Stimulated activated CD8-positive, alpha-beta memory T cell treated with anti-CD3 and anti-CD28 coated beads, Interleukin-7, amount 100 ng/mL, for 48 hours (primary cell): ENCODE measurements around the gene MAP3K6.

Experiments
- DNase-seq, 2 donors: peaks; one replicate each; pipeline ENCODE4 v3.0.0-alpha.2; 2020; ENCODE audit warnings: low read depth in 1 of 2; ENCODE audit errors: extremely low read depth in 1 of 2

Gene MAP3K6

DNA sequence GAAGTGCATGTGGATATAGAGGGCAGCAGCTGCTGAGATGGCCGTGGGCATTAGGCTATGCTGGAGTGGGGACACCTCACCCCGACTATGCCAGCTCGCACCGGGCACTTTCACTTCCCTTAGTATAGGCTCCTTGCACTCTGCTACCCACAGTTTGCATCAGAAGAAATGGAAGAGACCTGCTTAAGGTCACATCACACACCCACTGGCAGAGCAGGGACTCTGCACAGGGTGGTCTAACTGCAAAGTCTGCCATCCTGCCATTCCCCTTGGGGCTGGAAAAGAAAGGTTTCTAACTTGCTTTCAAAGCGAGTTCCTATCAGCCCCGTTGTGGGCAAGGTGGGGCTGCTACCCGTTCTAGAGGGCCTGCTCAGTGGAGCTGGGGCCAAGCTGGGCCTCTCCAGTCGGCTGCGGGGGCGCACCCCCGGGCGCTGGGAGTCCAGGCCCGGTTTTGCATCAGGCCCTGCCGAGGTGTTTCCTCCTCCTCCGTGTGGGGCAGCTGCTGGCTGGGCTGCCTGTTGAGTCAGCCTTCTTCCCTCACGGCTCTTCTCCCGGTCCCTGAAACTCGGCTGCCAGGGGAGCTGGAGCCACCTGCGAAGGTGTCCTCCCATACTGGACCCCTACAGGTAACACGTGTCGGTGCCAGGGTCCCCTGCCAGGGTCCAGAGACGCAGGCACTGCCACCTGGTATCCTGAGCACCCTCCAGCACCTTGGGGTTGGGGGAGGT lies 25.1 kb downstream of the MAP3K6 start, which contains the start of gene SYTL1:
Gene SYTL1 (plus strand): TSS at position 498 of the 728 bp plus-strand sequence. CDS start 3,313 bp downstream, outside the sequence.
- DNase-seq: peak in 1 of 2 donors; percentile 56

DNA sequence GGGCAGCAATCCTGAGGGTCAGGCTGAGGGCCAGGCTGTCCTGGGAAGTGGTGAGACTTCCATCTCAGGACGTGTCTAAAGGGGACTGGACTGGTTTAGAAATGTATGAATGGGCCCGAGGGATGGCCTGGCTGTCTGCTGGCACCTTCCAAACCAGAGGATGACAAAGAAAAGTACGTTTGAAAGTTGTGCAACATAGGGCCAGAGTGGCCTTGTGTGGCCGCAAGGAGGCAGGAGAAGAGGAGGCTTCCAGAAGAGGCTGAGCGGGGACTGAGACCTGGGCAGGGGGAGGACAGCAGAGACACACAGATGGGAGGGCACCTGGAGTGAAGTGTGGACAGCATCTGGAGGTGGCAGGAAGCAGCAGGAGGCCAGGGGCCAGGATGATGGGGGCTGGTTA lies 27.5 kb downstream of the MAP3K6 start:
- DNase-seq: no peak

DNA sequence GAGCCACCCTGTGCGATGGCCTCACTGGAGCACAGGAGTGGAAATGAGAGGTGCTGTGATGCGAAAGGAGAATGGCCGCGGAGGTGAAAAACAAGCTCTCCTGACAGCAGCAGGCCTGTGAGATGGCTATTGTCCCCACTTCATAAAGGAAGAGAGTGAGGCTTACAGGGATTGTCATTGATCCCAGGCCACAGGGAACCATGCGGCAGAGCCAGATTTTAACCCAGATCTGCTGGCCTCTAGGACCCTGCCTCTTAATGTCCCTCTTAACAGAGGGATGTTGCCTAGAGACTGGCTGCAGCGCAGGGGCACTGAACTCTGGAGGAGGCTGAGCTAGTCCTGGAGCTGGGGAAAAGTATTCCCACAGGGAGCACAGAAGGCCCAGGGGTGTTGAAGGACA lies 28.0 kb downstream of the MAP3K6 start:
- DNase-seq: no peak

DNA sequence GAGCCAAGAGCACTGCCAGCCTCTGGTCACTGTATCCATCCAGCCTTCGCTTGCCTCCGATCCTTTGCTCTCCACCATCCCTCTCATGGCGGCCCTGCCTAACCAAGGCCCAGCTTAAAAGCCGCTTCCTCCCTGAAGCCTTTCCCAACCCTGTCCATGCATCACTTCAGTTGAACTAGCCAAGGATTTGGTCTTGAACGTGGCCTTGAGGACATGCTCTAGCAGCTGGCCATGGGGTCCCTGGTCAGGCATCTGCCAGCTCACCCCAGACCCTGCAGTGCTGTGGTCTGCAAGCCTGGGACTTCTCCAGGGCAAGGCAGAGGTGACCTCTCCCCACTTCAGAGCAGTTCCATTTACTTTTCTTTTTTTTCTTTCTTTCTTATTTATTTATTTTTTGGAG lies 30.0 kb downstream of the MAP3K6 start:
- DNase-seq: no peak

DNA sequence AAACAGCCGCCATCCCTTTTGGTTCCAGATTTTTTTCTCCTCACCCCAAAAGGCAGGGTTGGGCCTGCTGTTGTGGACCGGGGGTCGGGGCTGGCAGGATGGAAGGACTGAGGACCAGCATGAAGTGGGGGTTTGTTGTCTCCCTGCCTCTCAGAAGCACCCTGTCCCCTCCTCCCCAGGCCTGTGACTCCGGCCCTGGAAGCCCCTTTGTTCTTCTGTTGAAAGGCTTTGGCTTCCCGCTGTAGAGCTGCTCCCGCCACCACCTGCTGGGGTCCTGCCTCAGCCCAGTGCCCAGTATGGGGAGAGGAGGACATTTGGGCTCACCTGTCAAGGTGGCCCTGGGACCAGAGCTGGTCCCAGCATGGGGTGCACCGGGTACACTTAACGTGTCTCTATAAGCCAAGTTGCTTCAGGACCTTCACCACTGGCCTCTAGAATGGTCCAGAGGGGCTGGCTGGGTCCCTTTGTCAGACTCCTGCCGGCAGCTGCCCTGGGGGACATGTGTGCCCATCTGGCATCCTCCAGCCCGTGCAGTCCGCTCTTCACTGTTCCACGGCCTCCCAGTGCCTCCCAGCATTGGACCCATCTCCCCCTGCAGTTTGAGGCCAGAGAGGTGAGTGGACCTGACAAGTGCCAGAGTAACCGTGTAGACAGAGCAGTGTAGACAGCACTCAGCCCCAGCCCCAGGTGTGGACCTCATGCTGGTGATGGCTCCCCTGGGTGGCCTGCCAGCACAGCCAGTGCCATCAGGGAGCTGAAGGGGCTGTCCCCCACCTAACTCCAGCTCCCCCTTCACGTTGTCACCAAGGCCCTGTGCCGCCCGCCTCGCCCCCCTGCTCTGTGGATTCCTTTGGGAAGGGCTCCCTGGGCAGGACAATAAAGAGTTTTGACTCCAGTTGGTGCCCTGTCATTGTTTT lies 31.0 kb downstream of the MAP3K6 start:
- DNase-seq: no peak

DNA sequence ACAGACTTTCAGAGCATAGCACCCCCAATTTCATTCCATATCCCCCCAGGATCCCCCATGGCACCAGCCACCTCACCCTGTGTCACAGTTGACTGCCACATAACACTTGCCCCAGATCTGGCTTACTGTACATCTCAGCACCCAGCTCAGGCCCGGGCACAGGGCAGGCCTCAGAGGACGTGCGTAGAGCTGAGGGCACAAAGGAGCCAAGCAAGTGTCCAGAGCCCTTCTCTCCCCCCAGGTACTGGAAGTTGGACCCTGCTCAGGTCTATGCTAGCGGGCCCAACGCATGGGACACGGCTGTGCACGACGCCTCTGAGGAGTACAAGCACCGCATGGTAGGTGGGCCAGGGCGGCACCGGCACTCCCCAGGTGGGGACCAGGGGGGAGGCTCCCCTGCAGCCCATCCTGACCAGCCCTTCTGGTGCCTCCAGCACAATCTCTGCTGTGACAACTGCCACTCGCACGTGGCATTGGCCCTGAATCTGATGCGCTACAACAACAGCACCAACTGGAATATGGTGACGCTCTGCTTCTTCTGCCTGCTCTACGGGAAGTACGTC lies 33.0 kb downstream of the MAP3K6 start:
- no peak for DNase-seq

DNA sequence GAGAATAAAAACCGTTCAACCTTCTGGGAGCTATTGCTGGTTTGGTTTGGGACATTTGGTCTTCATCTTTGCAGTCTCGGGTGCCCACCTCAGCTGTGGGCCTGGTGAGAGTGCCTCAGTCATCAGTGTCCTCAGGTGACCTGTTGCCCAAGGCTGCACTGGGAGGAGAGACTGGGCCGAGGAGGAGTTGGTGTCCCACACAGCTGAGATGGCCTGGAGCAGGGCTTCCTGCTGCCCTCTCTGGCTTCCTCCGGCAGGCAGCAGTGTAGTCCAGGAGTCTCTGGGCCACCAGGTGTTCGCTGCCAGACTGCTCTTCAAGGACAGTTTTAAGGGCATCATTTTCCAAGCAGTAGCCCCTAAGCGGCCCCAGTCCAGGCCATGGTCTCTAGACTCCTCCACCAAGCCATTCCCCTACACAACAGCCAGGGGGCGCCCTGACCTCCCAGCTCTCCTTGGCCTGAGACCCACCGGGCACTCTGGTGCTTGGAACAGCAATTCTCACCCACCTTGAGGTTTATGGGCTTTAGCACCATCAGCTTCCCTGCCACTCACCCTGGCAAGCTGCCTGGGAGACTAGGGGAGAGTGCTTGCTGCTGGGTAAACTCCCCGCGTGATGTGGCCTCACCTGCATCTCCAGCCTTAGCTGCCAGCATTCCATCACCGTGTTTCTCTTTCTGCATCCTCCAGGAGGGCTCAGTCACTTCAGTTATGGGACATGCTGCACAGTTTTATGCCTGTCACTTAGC lies 34.1 kb downstream of the MAP3K6 start:
- no peak for DNase-seq

DNA sequence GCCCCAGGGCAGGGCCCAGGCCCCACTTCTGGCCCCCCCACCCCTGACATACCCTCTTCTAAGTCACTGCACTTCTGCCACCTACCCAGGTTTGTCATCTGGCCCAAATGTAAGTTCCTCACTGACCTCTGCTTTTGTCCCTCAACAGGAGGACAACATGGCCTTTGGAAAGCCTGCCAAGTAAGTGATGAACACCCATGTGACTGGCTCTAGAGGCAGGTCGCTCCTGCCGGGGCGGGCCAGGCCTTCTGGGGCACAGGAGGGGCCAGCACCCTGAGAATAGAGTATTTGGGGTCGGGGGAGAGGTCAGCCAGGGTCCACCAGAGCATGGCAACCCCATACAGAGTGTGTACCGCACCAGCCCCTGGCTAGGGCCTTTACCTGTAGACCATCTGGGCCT lies 34.8 kb downstream of the MAP3K6 start:
- no peak for DNase-seq

DNA sequence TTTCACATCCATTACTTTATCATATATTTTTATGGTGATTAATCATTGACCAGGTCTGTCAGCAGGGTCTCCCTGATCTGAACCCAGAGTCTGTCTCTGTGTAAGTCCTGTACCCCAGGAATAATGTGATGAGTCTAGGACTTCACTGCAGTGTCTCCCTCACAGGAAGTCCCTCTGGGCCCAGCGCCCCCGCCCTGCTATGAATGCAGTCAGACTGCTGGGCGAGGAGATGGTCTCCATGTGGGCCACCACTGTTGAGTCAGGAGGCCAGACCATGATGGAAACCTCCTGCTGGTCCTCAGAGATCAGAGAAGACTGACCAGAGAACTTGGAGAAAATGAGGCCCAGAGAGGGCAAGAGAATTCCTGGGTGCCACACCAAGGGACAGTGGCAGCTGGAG lies 35.3 kb downstream of the MAP3K6 start:
- no peak for DNase-seq

DNA sequence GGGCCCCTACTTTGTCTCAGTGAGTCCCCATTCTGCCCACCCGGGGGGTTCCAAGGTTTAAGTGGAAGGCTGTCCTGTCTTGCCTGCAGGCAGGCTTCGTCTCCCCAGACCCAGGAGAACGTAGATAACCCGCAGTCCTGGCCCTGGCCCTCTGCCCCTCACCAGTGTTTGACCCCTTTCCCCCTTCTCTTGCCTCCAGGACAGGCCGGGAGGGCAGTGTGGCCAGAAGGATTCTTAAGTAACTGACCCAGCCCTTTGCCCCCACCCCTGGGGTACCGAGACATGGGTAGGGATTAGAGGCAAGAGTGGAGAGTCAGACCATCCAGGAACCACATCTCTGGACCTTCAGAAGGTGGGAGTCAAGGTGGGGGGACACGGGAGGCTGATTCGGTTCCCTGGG lies 36.0 kb downstream of the MAP3K6 start:
- DNase-seq: no peak

DNA sequence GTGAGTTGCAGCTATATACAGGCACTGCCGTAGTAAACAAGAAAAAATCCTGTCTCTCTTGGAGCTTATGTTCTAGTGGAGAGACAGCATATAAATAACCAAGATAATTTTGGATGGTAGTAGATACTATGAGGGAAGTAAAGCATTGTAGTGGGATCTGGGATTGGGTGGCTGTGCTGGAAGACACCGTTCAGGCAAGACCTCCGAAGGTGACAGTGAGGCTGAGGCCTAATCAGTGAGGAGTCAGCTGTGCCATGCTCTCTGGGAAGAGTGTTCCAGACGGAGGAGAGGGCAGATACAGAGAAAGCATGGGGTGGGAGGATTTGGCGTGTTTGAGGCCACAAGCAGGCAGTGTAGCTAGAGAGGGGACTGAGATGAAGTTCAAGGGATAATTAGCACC lies 38.8 kb downstream of the MAP3K6 start:
- DNase-seq: no peak

DNA sequence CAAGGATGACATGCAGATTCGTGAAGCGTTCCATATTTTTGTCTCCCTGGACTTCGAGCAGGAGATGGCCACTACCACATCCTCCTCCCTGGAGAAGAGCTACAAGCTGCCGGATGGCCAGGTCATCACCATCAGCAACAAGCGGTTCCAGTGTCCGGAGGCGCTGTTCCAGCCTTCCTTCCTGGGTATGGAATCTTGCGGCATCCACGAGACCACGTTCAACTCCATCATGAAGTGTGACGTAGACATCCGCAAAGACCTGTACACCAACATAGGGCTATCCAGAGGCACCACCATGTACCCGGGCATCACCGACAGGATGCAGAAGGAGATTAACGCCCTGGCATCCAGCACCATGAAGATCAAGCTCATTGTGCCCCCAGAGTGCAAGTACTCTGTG lies 41.5 kb downstream of the MAP3K6 start:
- DNase-seq: no peak

DNA sequence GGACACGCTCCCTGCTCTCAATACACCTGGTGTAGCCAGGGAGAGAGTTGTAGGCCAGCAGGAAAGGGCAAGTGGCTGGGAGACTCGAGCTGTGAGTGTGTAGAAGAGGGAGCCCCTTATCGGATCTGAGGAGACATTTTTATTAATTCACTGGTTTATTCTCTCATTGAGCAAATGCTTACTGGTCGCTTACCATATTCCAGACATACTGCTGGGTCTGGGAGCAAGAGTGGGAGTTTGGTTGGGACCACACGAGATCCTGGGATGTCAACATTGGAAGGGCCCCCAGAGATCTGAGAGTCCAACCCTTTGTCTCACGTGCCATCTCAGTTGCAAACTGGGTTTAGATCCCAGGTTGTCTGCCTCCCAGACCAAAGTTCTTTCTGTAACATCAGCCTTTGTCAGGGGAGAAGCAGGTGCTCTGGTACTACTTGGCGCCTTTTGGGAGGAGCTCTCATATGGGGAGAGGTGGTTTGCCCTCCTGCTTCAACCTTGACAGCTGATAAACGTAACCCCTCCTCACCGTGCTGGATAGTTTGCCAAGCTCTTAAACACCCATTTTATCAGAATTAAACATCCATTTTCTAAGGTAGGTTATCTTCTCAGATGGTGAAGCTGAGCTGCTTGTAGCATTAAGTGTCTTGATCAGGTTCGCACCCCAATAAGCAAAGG lies 44.1 kb downstream of the MAP3K6 start:
- DNase-seq: no peak

DNA sequence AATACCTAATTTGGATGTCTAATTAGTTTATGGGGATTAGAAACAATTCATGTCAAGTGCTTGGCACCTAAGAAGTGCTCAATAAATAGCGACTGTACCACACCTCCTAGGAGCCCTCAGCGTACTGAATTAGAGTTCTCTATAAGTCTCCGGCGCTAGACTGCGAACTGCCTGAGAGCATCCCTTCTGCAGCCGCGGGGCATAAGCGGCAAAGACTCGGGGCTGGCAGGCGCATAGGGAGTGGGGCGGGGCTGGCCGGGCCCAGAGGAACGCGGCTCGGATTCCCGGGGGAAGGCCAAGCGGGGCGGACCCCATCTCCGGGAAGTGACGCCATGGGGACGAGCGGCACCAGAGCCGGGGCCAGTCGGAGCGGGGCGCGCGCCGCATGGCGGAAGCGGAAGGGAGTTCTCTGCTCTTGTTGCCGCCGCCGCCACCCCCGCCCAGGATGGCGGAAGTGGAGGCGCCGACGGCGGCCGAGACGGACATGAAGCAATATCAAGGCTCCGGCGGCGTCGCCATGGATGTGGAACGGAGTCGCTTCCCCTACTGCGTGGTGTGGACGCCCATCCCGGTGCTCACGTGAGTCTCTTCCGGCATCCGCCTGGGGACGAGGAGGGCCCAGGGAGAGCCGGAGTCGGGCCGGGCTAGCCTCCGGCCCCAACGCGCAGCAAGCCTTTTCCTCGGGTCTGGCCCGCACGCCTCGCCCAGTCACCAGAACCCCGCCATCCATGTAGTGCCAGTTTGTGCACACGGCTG lies 44.8 kb downstream of the MAP3K6 start, which contains the start of gene TMEM222:
Gene TMEM222 (plus strand): TSS at position 351 of the 756 bp plus-strand sequence. CDS start 35 bp downstream, at position 386.
- DNase-seq: peak; percentile 96 to 97

DNA sequence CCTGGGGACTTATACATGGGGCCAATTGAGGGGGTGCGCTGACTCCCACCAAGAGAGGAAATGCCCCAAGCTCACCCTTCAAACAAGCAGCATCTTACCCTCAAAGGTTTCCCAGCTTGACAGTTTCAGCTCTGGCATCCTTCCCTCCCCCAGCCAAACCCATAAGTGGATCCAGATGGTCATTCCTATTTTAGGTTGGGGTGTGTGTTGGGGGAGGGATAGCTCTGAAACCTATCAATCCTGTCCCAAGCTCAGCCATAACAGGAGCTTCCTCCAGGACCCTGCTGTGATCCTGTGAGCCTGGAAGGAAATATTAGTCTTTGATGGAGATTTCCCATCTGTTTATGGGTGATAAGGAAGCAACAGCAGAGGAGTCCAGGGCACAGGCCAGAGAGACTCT lies 48.2 kb downstream of the MAP3K6 start:
- no peak for DNase-seq

DNA sequence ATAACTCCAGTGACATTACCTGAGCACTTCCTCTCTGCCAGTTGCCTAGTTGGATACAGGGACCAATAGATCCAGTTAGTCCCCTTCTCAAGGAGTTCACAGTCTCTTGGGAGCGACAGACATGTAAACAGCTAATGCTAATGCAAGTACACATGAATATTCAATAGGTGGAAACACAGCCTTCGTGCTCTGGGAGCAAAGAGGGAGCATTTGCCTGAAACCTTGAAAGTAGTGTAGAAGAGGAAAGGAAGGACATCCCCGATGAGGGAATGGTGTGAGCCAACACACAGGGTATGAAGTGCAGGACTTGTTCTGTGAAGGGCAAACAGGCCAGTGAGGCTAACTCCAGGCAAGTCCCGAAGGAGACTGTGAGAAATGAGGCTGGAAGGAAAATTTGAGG lies 48.6 kb downstream of the MAP3K6 start:
- no peak for DNase-seq

DNA sequence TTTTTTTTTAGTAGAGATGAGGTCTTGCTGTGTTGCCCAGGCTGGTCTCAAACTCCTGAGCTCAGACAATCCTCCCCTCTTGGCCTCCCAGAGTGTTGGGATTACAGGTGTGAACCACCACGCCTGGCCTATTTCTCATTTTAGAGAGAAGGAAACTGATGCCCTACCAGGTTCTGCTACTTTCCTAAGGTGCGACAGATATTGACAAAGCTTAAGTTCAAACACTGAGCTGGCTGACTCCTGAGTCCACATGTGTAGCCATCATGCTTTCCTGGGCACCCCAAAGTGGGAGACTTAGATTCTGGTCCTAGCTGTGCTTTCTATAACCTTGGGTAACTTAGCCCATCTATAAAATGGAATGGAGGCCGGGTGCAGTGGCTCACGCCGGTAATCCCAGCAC lies 49.9 kb downstream of the MAP3K6 start:
- DNase-seq: no peak

DNA sequence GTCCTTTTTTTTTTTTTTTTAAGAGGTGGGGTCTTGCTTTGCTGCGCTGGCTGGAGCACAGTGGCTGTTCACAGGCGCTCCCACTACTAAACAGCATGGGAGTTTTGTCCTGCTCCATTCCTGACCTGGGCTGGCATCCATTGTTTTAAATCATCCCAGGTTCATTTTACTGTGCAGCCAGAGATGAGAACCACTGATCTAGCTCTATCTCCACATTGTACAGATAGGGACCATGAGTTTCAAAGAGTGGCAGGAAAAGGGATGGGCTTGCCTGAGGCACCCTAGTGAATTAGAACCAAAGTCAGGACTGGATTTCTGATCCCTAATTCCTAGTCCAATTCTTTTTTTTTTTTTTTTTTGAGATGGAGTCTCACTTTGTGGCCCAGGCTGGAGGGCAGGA lies 52.0 kb downstream of the MAP3K6 start:
- no peak for DNase-seq

DNA sequence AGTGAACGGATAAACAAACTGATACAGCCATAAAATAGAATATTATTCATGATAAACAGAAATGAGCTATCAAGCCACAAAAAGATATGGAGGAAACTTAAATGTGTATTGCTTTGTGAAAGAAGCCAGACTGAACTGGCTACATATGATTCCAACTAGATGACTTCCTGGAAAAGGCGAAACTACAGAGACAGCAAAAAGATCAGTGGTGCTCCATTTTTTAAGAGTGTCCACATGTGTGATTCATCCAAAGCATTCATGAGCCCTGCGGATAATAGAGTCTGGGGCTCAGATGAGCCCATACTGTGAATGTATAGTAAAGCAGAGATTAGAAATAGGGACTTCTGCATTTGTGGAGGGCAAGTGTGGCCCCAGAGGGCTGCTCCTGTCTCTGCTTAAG lies 52.6 kb downstream of the MAP3K6 start:
- DNase-seq: no peak
